Non-pigmented ciliary epithelial cell (primary cell): ENCODE results near the gene REXO2.

Experiments used
- DNase-seq: peaks from one replicate; pipeline ENCODE4 v3.0.0-alpha.2; 2010; ENCODE audit warnings: low read depth

The REXO2 gene

GRCh38 chr11:114440971-114441763 is 1.9 kb downstream of the REXO2 start:
- DNase-seq, result no peak

GRCh38 chr11:114441921-114442320 is 2.7 kb downstream of the REXO2 start:
- DNase-seq, result no peak

- DNase-seq, result no peak
Observed at GRCh38 chr11:114442536-114442935, 3.3 kb downstream of the REXO2 start.

GRCh38 chr11:114447444-114447843 is 8.2 kb downstream of the REXO2 start:
- no peak for DNase-seq

- DNase-seq, result no peak
Observed at GRCh38 chr11:114447892-114448291, 8.6 kb downstream of the REXO2 start.

- no peak for DNase-seq
Observed at GRCh38 chr11:114448749-114449482, 9.6 kb downstream of the REXO2 start.

- DNase-seq, result no peak
Observed at GRCh38 chr11:114449845-114450244, 10.6 kb downstream of the REXO2 start.

- no peak for DNase-seq
Observed at GRCh38 chr11:114452399-114452798, 13.1 kb downstream of the REXO2 start.

- DNase-seq, result no peak
Observed at GRCh38 chr11:114463999-114464398, 24.7 kb downstream of the REXO2 start.

GRCh38 chr11:114466742-114467141 is 27.5 kb downstream of the REXO2 start:
- no peak for DNase-seq

GRCh38 chr11:114472661-114473060 is 33.4 kb downstream of the REXO2 start:
- no peak for DNase-seq

- DNase-seq, result no peak
Observed at GRCh38 chr11:114478001-114478410, 38.7 kb downstream of the REXO2 start.

GRCh38 chr11:114478768-114479167 is 39.5 kb downstream of the REXO2 start:
- no peak for DNase-seq

- DNase-seq, result no peak
Observed at GRCh38 chr11:114479331-114479730, 40.1 kb downstream of the REXO2 start.

- no peak for DNase-seq
Observed at GRCh38 chr11:114482114-114482513, 42.8 kb downstream of the REXO2 start.

- DNase-seq, result no peak
Observed at GRCh38 chr11:114483929-114484328, 44.7 kb downstream of the REXO2 start.

- DNase-seq, result no peak
Observed at GRCh38 chr11:114496915-114497314, 57.6 kb downstream of the REXO2 start.

- no peak for DNase-seq
Observed at GRCh38 chr11:114499756-114500155, 60.5 kb downstream of the REXO2 start.
